DOHH2 (cell line): ENCODE measurements around the gene TMEM258.

Source experiments
- H3F3A ChIP-seq: fragments of 200-600 bp; sonication (generic), shearing (Covaris generic); 2 replicates; pipeline ENCODE4 v1.6.0; 2016; ENCODE audit warnings: antibody characterized with exemption, mild to moderate bottlenecking; ENCODE audit not compliant: control insufficient read depth, insufficient read depth
- H3K27ac ChIP-seq: fragments of 200-600 bp; sonication (generic); 2 replicates; pipeline ENCODE4 v1.5.1; 2014; ENCODE audit warnings: low read depth, mild to moderate bottlenecking, low read length, moderate library complexity
- H3K27me3 ChIP-seq: fragments of 200-600 bp; sonication (generic); 2 replicates; pipeline ENCODE4 v1.6.1; 2014; ENCODE audit warnings: mild to moderate bottlenecking, low read length, mixed read lengths; ENCODE audit not compliant: control insufficient read depth
- H3K36me3 ChIP-seq: fragments of 200-600 bp; sonication (generic); 2 replicates; pipeline ENCODE4 v1.6.1; 2014; ENCODE audit warnings: mild to moderate bottlenecking, low read length, moderate library complexity, mixed read lengths; ENCODE audit not compliant: control insufficient read depth
- H3K4me1 ChIP-seq: fragments of 200-600 bp; sonication (generic); 2 replicates; pipeline ENCODE4 v1.6.1; 2014; ENCODE audit warnings: mild to moderate bottlenecking, low read length, mixed read lengths; ENCODE audit not compliant: control insufficient read depth
- H3K4me2 ChIP-seq: fragments of 200-600 bp; sonication (generic); 2 replicates; pipeline ENCODE4 v1.6.0; 2014; ENCODE audit warnings: mild to moderate bottlenecking, low read length, moderate library complexity
- H3K4me3 ChIP-seq: fragments of 200-600 bp; sonication (generic); 2 replicates; pipeline ENCODE4 v1.5.1; 2014; ENCODE audit warnings: mild to moderate bottlenecking, low read length, mixed read lengths
- H3K79me2 ChIP-seq: fragments of 200-600 bp; sonication (generic); 2 replicates; pipeline ENCODE4 v1.6.1; 2014; ENCODE audit warnings: mild to moderate bottlenecking, low read length, mixed read lengths; ENCODE audit not compliant: control insufficient read depth
- H3K9me2 ChIP-seq: fragments of 200-600 bp; sonication (generic); replicated peaks from 2 replicates; pipeline ENCODE4 v1.6.1; 2014; ENCODE audit warnings: mild to moderate bottlenecking, low read length, mixed read lengths; ENCODE audit not compliant: control insufficient read depth
- H3K9me3 ChIP-seq: fragments of 200-600 bp; sonication (generic); 2 replicates; pipeline ENCODE4 v1.6.1; 2014; ENCODE audit warnings: antibody characterized with exemption, low read length, mixed read lengths; ENCODE audit not compliant: control insufficient read depth, insufficient read depth
- H4K20me1 ChIP-seq: fragments of 200-600 bp; sonication (generic); 2 replicates; pipeline ENCODE4 v1.6.0; 2014; ENCODE audit warnings: low read depth, mild to moderate bottlenecking, antibody characterized with exemption, low read length, moderate library complexity; ENCODE audit not compliant: control insufficient read depth, insufficient read depth
- CTCF ChIP-seq: fragments of 200-600 bp; sonication (generic); IDR thresholded peaks from one replicate; pipeline ENCODE4 v1.5.1; 2014; ENCODE audit warnings: antibody characterized with exemption, mild to moderate bottlenecking, low read depth, low read length; ENCODE audit not compliant: poor library complexity, severe bottlenecking
- EZH2phosphoT487 ChIP-seq: fragments of 200-600 bp; sonication (generic); IDR thresholded peaks from 2 replicates; pipeline ENCODE4 v1.6.1; 2017; ENCODE audit warnings: borderline replicate concordance, mild to moderate bottlenecking, antibody characterized with exemption, low read length, moderate library complexity, mixed read lengths

Gene TMEM258

GRCh38 chr11:61806785-61807184 is 14.4 kb upstream of the TMEM258 start:
- Histone ChIP-seq H3K36me3 (peaks cover 96% of the 10 kb centered on the region), H3K79me2 (peaks cover 16% of the 10 kb centered on the region), H4K20me1 (no peaks in the 10 kb centered on the region; the same call in 1 of the 2 replicates), H3K4me1 (no peaks in the 10 kb centered on the region), H3K9me2 (no peaks in the 10 kb centered on the region), H3K4me3 (no peak overlapping the region), H3F3A (no peaks in the 10 kb centered on the region), H3K27me3 (no peaks in the 10 kb centered on the region), H3K9me3 (no peaks in the 10 kb centered on the region), H3K27ac (no peak overlapping the region), H3K4me2 (no peak overlapping the region)
- TF ChIP-seq CTCF, result no peak
- TF ChIP-seq EZH2phosphoT487, result no peak

GRCh38 chr11:61805146-61805545 is 12.7 kb upstream of the TMEM258 start:
- TF ChIP-seq EZH2phosphoT487 (no peak), CTCF (no peak)
- Histone ChIP-seq H3K79me2 (peaks cover 29% of the 10 kb centered on the region), H3K4me1 (no peaks in the 10 kb centered on the region), H3K27ac (no peak overlapping the region), H3K4me3 (no peak overlapping the region), H3K36me3 (peaks cover 96% of the 10 kb centered on the region), H3K27me3 (no peaks in the 10 kb centered on the region), H3F3A (peaks cover 10% of the 10 kb centered on the region), H4K20me1 (no peaks in the 10 kb centered on the region; the same call in 1 of the 2 replicates), H3K9me3 (no peaks in the 10 kb centered on the region), H3K4me2 (no peak overlapping the region), H3K9me2 (no peaks in the 10 kb centered on the region)

GRCh38 chr11:61803889-61804647 is 11.7 kb upstream of the TMEM258 start:
- H3K36me3 ChIP-seq, result peaks cover 96% of the 10 kb centered on the region
- TF ChIP-seq EZH2phosphoT487 (no peak), CTCF (no peak)
- no peak overlapping the region for H3K4me3 ChIP-seq
- H3F3A ChIP-seq, result peaks cover 10% of the 10 kb centered on the region
- H3K79me2 ChIP-seq, result peaks cover 39% of the 10 kb centered on the region
- H3K27me3 ChIP-seq, result no peaks in the 10 kb centered on the region
- no peaks in the 10 kb centered on the region; the same call in 1 of the 2 replicates for H4K20me1 ChIP-seq
- no peaks in the 10 kb centered on the region for H3K9me2 ChIP-seq
- H3K9me3 ChIP-seq, result no peaks in the 10 kb centered on the region
- H3K4me2 ChIP-seq, result no peak overlapping the region
- H3K4me1 ChIP-seq, result no peaks in the 10 kb centered on the region
- H3K27ac ChIP-seq, result no peak overlapping the region
